HAP-1 (cell line): ENCODE results near the gene PRDX4.
A peak's percentile ranks its signal among the peaks of the same experiment; 100 is the strongest.

Experiments
- DNase-seq, 2 experiments: peaks; one replicate each; pipeline ENCODE4 v3.0.0-alpha.2; 2016 to 2020; ENCODE audit warnings: low spot score in 2 of 2
- H3K27me3 ChIP-seq: fragments of 250-450 bp; sonication (Bioruptor Pico); 2 replicates; pipeline ENCODE4 v1.5.1; 2020; ENCODE audit warnings: low read depth, mild to moderate bottlenecking, moderate library complexity
- H3K36me3 ChIP-seq: fragments of 250-450 bp; sonication (Bioruptor Pico); replicated peaks from 2 replicates; pipeline ENCODE4 v1.5.1; 2020; ENCODE audit warnings: mild to moderate bottlenecking
- H3K4me1 ChIP-seq: fragments of 250-450 bp; sonication (Bioruptor Pico); 2 replicates; pipeline ENCODE4 v1.5.1; 2020; ENCODE audit warnings: mild to moderate bottlenecking
- H3K4me3 ChIP-seq: fragments of 250-450 bp; sonication (Bioruptor Pico); 2 replicates; pipeline ENCODE4 v1.5.1; 2020; ENCODE audit warnings: mild to moderate bottlenecking, moderate library complexity
- H3K9me3 ChIP-seq: fragments of 250-450 bp; sonication (Bioruptor Pico); 2 replicates; pipeline ENCODE4 v1.5.1; 2020; ENCODE audit warnings: mild to moderate bottlenecking, moderate library complexity
- in situ Hi-C: fragments of 300-500 bp; cut with MboI; formaldehyde crosslinking; loops from 3 replicates; pipeline ENCODE4 v1.14.3; 2020; ENCODE audit warnings: low sequenced_read_pairs, inconsistent platforms, mixed read lengths

The PRDX4 gene

GRCh38 chrX:23667239-23668177 lies at the start of gene PRDX4:
PRDX4 (plus strand) TSS chrX:23667493; CDS start chrX:23667571, 78 bp downstream.
- H3K9me3 ChIP-seq = no peaks in the 10 kb centered on the region
- in situ Hi-C loops = no loop called here
- H3K36me3 ChIP-seq = peaks cover 23% of the 10 kb centered on the region
- no peaks in the 10 kb centered on the region for H3K27me3 ChIP-seq
- peak; percentile 89 to 97 for DNase-seq
- H3K4me3 ChIP-seq = peak within 1 kb of the TSS; percentile 82
- peaks cover 22% of the 10 kb centered on the region for H3K4me1 ChIP-seq

- Histone ChIP-seq H3K4me1 (no peaks in the 10 kb centered on the region), H3K27me3 (no peaks in the 10 kb centered on the region; the same call in 1 of the 2 replicates), H3K4me3 (no peak overlapping the region), H3K9me3 (no peaks in the 10 kb centered on the region), H3K36me3 (no peaks in the 10 kb centered on the region)
- no peak for DNase-seq
- in situ Hi-C loops = no loop called here
Observed at GRCh38 chrX:23621621-23622265, 45.5 kb upstream of the PRDX4 start.

DNA sequence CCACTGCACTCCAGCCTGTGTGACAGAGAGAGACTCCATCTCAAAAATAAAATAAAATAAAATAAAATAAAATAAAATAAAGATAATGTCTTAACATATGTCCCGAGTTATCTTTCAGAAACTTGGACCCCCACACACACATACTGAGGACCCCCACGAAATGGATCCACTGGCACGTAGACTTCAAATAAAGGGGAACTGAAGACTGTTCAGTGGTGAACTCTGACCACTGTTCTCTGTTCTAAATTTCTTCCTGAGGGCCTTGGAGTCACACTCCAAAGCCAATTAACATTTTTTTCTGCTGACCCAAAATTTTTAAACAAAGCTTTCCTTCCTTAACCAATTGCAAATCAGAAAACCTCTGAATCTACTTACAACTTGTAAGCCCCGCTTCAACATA lies 43.5 kb upstream of the PRDX4 start:
- H3K36me3 ChIP-seq = no peaks in the 10 kb centered on the region
- in situ Hi-C loops = no loop called here
- no peak for DNase-seq

DNA sequence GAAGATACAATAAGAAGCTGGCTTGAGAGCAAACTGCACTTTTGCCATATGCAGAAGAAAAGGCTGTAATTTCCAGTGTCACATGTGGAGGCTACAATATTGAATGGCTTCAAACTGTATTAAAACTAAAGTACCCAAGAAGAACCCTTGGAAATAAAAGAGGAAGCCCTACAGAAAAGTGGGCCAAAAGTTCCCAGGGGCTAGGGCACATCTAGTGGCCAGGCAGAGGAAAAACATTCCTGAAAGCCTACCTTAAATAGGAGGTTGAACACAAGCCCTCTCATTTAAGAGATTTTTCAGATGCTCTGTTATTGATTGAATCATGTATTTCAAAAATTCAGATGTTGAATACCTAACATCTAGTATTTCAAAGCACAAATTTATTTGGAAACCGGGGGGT lies 40.6 kb upstream of the PRDX4 start:
- Histone ChIP-seq H3K27me3 (no peaks in the 10 kb centered on the region; the same call in 1 of the 2 replicates), H3K4me1 (no peaks in the 10 kb centered on the region), H3K36me3 (no peaks in the 10 kb centered on the region), H3K9me3 (no peaks in the 10 kb centered on the region), H3K4me3 (no peak overlapping the region)
- DNase-seq = no peak
- in situ Hi-C loops = no loop called here

More for the DNA sequence above, 43.5 kb upstream of the PRDX4 start:
- Histone ChIP-seq H3K4me1 (no peaks in the 10 kb centered on the region), H3K27me3 (no peaks in the 10 kb centered on the region; the same call in 1 of the 2 replicates), H3K4me3 (no peak overlapping the region), H3K9me3 (no peaks in the 10 kb centered on the region)

DNA sequence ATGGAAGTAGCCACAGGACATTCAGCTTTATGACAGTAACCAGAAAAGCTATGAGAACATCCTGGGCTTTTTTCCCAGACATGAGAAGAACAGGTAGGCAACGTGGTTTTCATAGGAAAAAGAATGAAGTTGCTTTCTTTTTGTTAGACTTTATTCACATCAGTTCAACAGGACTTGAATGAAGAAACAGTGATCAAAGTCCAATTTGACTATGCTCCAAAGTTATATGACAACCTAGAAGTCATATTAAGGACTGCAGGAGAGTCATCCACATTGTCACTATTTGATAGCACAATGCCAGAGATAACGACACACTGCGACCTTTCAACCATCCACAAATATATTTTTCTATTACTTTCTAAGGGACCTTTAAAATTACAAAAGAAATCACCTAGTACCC lies 39.2 kb upstream of the PRDX4 start:
- DNase-seq = no peak
- H3K4me3 ChIP-seq = no peak overlapping the region
- in situ Hi-C loops = no loop called here
- H3K36me3 ChIP-seq = no peaks in the 10 kb centered on the region
- H3K27me3 ChIP-seq = no peaks in the 10 kb centered on the region
- no peaks in the 10 kb centered on the region for H3K9me3 ChIP-seq
- H3K4me1 ChIP-seq = no peaks in the 10 kb centered on the region

DNA sequence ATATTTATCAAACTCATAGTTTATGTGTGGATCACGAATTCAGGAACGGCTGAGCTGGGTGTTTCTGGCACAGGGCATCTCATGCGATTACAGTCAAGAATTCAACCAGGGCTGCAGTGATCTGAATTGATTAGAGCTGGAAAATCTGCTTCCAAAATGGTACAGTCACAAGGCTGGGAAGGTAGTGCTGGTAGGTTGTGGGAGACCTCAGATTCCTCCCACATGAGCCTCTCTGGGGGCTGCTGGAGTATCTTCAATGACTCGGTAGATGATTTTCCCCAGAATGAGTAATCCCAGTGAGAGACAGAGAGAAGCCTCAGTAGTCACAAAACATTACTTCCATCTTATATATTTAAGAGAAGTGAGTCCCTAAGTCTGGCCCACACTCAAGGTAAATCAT lies 36.2 kb upstream of the PRDX4 start:
- Histone ChIP-seq H3K9me3 (no peaks in the 10 kb centered on the region), H3K27me3 (no peaks in the 10 kb centered on the region), H3K36me3 (no peaks in the 10 kb centered on the region), H3K4me3 (no peak overlapping the region), H3K4me1 (no peaks in the 10 kb centered on the region)
- in situ Hi-C loops = no loop called here
- no peak for DNase-seq

- Histone ChIP-seq H3K36me3 (no peaks in the 10 kb centered on the region), H3K4me1 (no peaks in the 10 kb centered on the region), H3K9me3 (no peaks in the 10 kb centered on the region), H3K27me3 (no peaks in the 10 kb centered on the region), H3K4me3 (no peak overlapping the region)
- in situ Hi-C loops = no loop called here
- DNase-seq = no peak
Observed at GRCh38 chrX:23633834-23634580, 33.3 kb upstream of the PRDX4 start.

GRCh38 chrX:23637187-23637586 lies 30.1 kb upstream of the PRDX4 start:
- Histone ChIP-seq H3K27me3 (no peaks in the 10 kb centered on the region), H3K36me3 (no peaks in the 10 kb centered on the region), H3K4me3 (no peak overlapping the region), H3K4me1 (no peaks in the 10 kb centered on the region), H3K9me3 (0 out of 2 replicates have a peak, but pooled peaks cover 2% of the 10 kb centered on the region)
- in situ Hi-C loops = no loop called here
- DNase-seq = no peak

- in situ Hi-C loops = no loop called here
- H3K4me3 ChIP-seq = no peak overlapping the region
- no peaks in the 10 kb centered on the region for H3K27me3 ChIP-seq
- no peaks in the 10 kb centered on the region for H3K36me3 ChIP-seq
- 0 out of 2 replicates have a peak, but pooled peaks cover 2% of the 10 kb centered on the region for H3K9me3 ChIP-seq
- no peaks in the 10 kb centered on the region for H3K4me1 ChIP-seq
- no peak for DNase-seq
Observed at GRCh38 chrX:23643020-23643419, 24.3 kb upstream of the PRDX4 start.

DNA sequence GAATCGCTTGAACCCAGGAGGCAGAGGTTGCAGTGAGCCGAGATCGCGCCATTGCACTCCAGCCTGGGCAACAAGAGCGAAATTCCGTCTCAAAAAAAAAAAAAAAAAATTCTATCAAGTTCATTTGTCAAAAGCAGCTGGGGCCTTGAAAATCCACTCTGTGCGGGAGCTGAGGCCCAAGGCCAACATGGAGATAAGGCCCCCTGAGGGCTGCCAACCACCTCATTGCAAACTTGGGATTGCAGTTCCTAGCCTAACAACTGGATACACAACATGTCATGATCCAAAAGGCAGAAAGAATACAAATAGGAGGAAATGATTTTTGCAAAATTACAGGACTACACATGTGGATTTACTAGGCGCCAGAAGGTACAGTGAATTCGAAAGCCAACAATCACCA lies 22.5 kb upstream of the PRDX4 start:
- H3K9me3 ChIP-seq = 0 out of 2 replicates have a peak, but pooled peaks cover 2% of the 10 kb centered on the region
- no peaks in the 10 kb centered on the region for H3K27me3 ChIP-seq
- no peaks in the 10 kb centered on the region for H3K36me3 ChIP-seq
- no peaks in the 10 kb centered on the region for H3K4me1 ChIP-seq
- in situ Hi-C loops = no loop called here
- no peak for DNase-seq
- H3K4me3 ChIP-seq = no peak overlapping the region

DNA sequence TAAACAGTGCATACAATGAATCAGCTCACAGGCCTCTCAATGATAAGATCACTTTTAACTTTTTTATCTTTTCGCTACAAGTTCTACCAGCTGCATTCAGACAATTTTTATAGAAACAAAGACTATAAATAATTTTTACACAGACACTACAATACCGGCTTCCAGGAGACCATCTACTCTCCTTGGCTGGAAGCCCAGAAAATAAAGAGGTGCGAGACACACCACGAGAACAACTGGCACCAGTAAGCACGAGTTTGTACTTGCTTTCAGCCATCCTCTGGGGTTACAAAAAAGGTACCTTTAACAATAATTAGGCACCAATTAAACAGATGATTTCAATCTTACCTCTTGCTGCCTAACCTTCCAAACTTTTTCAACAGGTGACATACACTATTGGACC lies 11.2 kb upstream of the PRDX4 start:
- Histone ChIP-seq H3K36me3 (no peaks in the 10 kb centered on the region), H3K27me3 (no peaks in the 10 kb centered on the region), H3K4me3 (no peak overlapping the region), H3K4me1 (peaks cover 11% of the 10 kb centered on the region), H3K9me3 (no peaks in the 10 kb centered on the region)
- DNase-seq = no peak
- in situ Hi-C loops = no loop called here

- no peaks in the 10 kb centered on the region for H3K9me3 ChIP-seq
- DNase-seq = no peak
- in situ Hi-C loops = no loop called here
Observed at GRCh38 chrX:23656684-23657083, 10.6 kb upstream of the PRDX4 start.

GRCh38 chrX:23659339-23659738 lies 8.0 kb upstream of the PRDX4 start:
- H3K4me1 ChIP-seq = peaks cover 11% of the 10 kb centered on the region
- H3K9me3 ChIP-seq = no peaks in the 10 kb centered on the region
- DNase-seq = no peak
- H3K36me3 ChIP-seq = no peaks in the 10 kb centered on the region
- H3K4me3 ChIP-seq = no peak overlapping the region
- H3K27me3 ChIP-seq = no peaks in the 10 kb centered on the region
- in situ Hi-C loops = no loop called here

More at GRCh38 chrX:23656684-23657083, 10.6 kb upstream of the PRDX4 start:
- Histone ChIP-seq H3K4me3 (no peak overlapping the region), H3K4me1 (peaks cover 11% of the 10 kb centered on the region), H3K27me3 (no peaks in the 10 kb centered on the region), H3K36me3 (no peaks in the 10 kb centered on the region)
